ENCODE data around the gene LRP1. TPM values are rescaled to one million over a fixed set of nuclear protein-coding genes. Genes with fewer than 3 reads are reported as not detected.
A peak's percentile ranks its signal among the peaks of the same experiment; 100 is the strongest.

The LRP1 gene
- total RNA-seq, 1 donor from 2014 or later: 0.93 TPM

DNA sequence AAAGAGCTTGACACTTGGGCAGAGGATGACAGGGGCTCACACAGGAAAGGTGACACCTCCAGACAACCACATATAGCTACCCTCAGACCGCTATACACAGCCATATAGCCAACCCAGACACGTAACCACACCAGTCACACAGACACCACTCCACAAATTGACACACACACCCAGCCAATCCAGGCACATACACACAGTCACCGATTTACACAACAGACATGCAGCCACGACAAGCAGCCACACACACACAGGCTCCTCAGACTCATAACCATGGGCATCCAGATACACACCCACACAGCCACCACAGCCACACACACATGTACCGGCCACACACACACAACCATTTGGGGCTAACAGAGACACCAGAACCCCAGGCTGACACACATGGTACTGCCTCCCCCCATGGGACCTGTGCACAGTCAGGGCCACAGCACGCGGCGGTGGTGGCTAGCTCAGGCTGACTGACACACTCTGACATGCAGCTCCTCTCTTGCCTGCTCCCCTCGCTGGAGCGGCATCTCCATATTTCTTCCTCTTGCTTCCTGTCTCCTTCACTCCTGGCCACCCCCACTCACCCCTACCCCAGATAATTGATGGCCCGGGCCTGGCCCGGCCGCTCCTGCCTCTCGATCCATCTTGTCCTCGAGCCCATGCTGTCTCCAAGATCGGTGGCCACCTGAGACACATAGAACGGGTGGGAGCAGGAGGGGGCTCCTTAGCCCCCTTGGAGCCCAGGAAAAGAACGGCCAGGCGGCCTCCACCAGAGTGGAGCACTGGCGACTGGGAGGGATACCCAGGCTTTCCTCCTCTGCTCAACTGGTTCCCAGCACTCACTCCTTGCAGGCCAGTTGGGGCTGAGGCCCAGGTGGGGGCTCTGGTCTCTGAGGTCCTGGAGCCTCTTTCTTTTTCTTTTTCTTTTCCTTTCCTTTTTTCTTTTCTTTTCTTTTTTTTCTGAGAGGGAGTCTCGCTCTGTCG, 95.2 kb downstream of the LRP1 start:
- H3K36me3 Mint-ChIP-seq (ENCODE audit: low read depth): peaks cover 2% of the 10 kb centered on the region
- intact Hi-C loops (cut with micrococcal nuclease): loop anchor here (2.0 kb wide), 1 partner anchor 15 kb away; no protein-coding TSS in a partner anchor
- no peak overlapping the region for H3K27ac Mint-ChIP-seq
- no peaks in the 10 kb centered on the region for H3K9me3 Mint-ChIP-seq
- DNase-seq: no peak
- H3K4me3 Mint-ChIP-seq: no peak overlapping the region
- H3K27me3 Mint-ChIP-seq: peaks cover 73% of the 10 kb centered on the region
- peaks cover 46% of the 10 kb centered on the region for H3K4me1 Mint-ChIP-seq

GRCh38 chr12:57224278-57224972, 96.1 kb downstream of the LRP1 start:
- no peak overlapping the region for H3K27ac Mint-ChIP-seq
- peaks cover 2% of the 10 kb centered on the region for H3K36me3 Mint-ChIP-seq (ENCODE audit: low read depth)
- H3K9me3 Mint-ChIP-seq: no peaks in the 10 kb centered on the region
- intact Hi-C loops (cut with micrococcal nuclease): loop anchor here (2.0 kb wide), 1 partner anchor 14 kb away; no protein-coding TSS in a partner anchor
- no peak for DNase-seq
- no peak overlapping the region for H3K4me3 Mint-ChIP-seq
- H3K27me3 Mint-ChIP-seq: peaks cover 63% of the 10 kb centered on the region
- H3K4me1 Mint-ChIP-seq: peaks cover 53% of the 10 kb centered on the region

- Mint-ChIP-seq H3K36me3 (ENCODE audit: low read depth) (peaks cover 8% of the 10 kb centered on the region), H3K4me1 (peaks cover 57% of the 10 kb centered on the region), H3K27me3 (peaks cover 58% of the 10 kb centered on the region), H3K9me3 (no peaks in the 10 kb centered on the region), H3K4me3 (peak overlapping the region; percentile 60), H3K27ac (peak overlapping the region; percentile 59)
- peak; percentile 91 for DNase-seq
- intact Hi-C loops (cut with micrococcal nuclease): loop anchor here (2.0 kb wide), 1 partner anchor 14 kb away; no protein-coding TSS in a partner anchor
Observed at GRCh38 chr12:57224973-57225679, 96.8 kb downstream of the LRP1 start.

DNA sequence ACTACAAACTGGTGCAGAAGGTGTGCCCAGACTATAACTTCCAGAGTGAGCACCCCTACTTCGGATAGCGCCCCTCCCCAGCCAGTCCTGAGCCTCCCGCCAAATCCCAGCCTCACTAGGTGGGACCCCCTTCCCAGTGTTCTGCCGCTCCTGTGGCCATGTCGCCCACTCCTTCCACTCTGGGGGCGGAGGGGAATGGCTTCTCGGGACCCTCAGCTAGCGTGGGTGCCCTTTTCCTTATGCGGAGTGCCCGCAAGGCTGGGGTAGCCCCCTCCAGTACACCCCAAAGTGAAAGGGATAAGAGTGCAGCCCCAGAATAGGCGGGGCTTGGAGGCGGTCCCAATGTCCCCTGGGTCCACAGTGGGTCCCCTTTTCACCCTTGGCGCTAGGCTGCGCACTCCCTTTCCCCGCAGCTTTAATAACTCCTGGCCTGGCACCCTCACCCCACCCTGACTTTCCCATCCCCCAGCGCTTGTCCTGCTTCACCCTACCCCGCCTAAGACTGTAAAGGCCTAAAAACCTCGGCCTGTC, 97.5 kb downstream of the LRP1 start:
- H3K36me3 Mint-ChIP-seq (ENCODE audit: low read depth): peaks cover 14% of the 10 kb centered on the region
- no peaks in the 10 kb centered on the region for H3K9me3 Mint-ChIP-seq
- peak overlapping the region; percentile 40 for H3K27ac Mint-ChIP-seq
- H3K4me1 Mint-ChIP-seq: peaks cover 60% of the 10 kb centered on the region
- no peak for DNase-seq
- H3K27me3 Mint-ChIP-seq: peaks cover 55% of the 10 kb centered on the region
- H3K4me3 Mint-ChIP-seq: peak overlapping the region; percentile 50
- intact Hi-C loops (cut with micrococcal nuclease): loop anchor here (2.0 kb wide), 1 partner anchor 13 kb away; no protein-coding TSS in a partner anchor

DNA sequence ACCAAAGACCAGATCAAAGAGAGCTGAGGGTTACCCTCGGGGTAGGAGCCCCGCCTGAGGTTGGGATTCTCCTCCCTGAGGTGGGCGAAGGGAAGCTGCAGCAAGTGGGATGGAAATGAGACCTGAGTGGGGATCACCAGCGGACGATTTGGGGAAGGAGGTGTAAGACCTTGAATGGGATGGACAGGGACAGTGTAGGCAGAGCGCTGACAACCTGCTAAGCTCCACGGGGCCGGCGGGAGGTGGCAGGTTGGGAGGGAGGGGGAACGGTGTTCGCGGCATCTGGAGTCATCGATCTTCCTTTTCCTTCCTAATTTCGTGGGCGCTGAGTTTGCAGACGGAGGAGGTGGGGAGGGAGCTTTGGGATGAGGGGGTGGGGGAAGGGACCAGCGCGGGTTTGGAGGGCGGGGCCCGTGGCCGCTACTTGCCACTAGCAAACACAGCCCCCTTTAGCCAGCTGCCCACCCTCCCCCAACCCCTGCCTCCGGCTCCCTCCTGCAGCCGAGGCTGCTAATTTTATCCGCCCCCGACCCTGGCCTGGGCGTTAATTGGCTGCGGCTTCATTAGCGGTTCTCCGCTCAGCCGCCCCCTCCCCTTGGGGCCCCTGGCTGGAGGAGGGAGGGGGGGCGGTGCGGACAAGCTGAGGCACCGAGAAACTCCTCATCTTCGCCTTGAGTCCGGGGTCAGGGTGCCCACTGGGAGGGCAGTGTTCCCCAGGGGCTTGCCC, 98.5 kb downstream of the LRP1 start:
- no peak for DNase-seq
- H3K27ac Mint-ChIP-seq: no peak overlapping the region
- intact Hi-C loops (cut with micrococcal nuclease): loop anchor here (1.0 kb wide), 1 partner anchor 7 kb away; no protein-coding TSS in a partner anchor
- H3K36me3 Mint-ChIP-seq (ENCODE audit: low read depth): peaks cover 20% of the 10 kb centered on the region
- H3K9me3 Mint-ChIP-seq: no peaks in the 10 kb centered on the region
- peak overlapping the region; percentile 53 for H3K4me3 Mint-ChIP-seq
- peaks cover 56% of the 10 kb centered on the region for H3K4me1 Mint-ChIP-seq
- peaks cover 45% of the 10 kb centered on the region for H3K27me3 Mint-ChIP-seq

DNA sequence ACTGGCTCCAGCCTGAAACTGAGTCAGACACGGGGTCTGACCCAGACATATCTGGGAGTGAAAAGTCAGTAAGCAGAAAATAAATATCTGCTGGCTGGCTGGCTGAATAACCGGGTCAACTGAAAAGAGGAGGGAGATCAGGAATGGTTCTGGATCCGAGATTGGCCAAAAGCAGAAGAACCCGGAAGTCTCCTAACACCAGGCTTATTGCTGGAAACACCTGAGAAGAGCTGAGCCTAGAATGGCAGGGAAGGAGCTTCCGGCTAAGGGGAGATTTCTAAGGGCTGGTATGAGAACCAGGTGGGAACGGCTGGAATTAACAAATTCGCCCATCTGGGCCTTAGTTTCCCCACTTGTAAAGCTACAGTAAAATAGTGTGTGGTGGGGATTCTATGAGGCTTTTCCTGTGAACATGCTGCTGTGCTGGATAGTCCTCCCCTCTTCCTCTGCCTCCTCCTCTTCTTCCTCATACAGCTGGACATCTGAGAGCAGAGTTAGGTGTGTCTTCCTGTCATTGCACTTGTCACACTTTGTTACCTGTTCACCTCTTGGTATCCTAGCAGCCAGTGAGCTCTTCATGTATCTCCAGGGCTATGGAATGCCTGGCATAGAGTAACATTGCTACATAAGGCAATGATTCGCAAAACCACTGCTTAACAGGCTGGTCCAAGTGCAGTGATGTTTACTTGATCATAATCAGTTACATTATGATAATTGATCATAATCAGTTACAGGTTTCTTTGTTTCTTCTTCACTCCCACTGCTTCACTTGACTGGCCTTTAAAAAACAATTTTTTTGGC, 99.2 kb downstream of the LRP1 start:
- peak overlapping the region; percentile 13 for H3K27ac Mint-ChIP-seq
- intact Hi-C loops (cut with micrococcal nuclease): loop anchor here (1.0 kb wide), 1 partner anchor 8 kb away; no protein-coding TSS in a partner anchor
- H3K27me3 Mint-ChIP-seq: peaks cover 37% of the 10 kb centered on the region
- H3K4me3 Mint-ChIP-seq: peak overlapping the region; percentile 53
- H3K9me3 Mint-ChIP-seq: no peaks in the 10 kb centered on the region
- H3K36me3 Mint-ChIP-seq (ENCODE audit: low read depth): peaks cover 26% of the 10 kb centered on the region
- no peak for DNase-seq
- peaks cover 55% of the 10 kb centered on the region for H3K4me1 Mint-ChIP-seq

DNA sequence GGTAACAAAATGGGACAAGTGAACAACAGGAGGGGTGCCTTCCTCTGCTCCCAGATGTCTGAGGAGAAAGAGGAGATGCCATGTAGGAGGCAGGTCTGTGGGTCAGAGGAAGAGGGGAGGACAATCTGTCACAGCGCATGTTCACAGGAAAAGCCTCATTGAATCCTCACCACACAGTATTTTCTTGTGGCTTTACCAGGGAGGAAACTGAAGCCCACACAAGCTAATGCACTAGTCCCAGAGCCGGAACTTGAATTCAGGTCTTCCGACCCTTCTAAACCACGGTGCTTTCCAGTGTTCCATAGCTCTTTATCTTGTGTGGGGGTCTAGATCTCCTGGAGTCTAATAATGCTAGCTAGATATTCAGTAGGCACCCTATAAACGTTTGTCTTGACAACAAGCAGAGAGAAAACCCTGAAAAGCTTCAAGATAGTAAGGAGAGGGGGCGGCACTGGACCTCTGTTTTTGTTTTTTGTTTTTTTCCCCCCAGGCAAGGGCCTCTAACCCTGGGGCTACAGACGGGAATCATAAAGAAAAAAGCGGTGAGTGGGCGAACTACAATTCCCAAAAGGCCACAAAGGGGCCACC, 100.9 kb downstream of the LRP1 start:
- peaks cover 21% of the 10 kb centered on the region for H3K27me3 Mint-ChIP-seq

DNA sequence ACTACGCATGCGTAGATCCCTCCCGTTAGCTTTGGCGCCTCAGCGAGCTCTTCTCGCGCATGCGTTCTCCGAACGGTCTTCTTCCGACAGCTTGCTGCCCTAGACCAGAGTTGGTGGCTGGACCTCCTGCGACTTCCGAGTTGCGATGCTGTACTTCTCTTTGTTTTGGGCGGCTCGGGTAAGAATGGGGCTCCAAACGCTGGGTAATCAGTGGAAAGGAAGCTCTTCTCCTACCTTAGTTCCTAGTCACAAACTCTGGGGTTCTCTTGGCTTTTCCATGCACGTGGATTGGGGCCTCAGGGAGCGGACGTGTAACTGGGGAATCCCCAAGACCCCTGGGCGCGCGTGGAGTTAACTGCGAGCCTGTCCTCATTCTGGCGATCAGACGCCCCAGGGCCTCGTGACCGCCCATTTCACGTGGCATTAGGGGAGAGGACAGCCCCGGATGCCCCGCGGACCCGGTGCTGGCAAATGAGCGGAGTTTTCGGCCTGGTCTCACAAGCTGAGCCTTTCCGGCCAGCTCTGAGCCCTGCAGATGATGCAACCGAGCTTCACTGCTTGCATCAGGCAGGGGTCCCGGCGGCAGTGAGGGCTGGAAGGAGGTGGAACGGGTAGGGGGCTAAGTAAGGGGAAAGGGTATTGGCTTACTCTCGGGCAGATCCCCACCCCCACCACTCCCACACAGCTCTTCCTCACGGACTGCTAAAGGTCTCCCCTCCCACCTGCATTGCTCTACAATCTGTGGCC, 101.5 kb downstream of the LRP1 start, which contains the start of gene SHMT2:
Gene SHMT2 (plus strand): TSS at position 78 of the 747 bp plus-strand sequence. CDS start 68 bp downstream, at position 146.
- Mint-ChIP-seq H3K27ac (peak within 1 kb of the TSS; percentile 98), H3K9me3 (no peaks in the 10 kb centered on the region), H3K27me3 (peaks cover 17% of the 10 kb centered on the region), H3K36me3 (ENCODE audit: low read depth) (peaks cover 45% of the 10 kb centered on the region), H3K4me3 (peak within 1 kb of the TSS; percentile 100), H3K4me1 (peaks cover 55% of the 10 kb centered on the region)
- DNase-seq: peak; percentile 98
- intact Hi-C loops (cut with micrococcal nuclease): loop anchor here (1.0 kb wide), 1 partner anchor 9 kb away; no protein-coding TSS in a partner anchor

More for the DNA sequence above, 100.9 kb downstream of the LRP1 start:
- H3K36me3 Mint-ChIP-seq (ENCODE audit: low read depth): peaks cover 39% of the 10 kb centered on the region
- no peaks in the 10 kb centered on the region for H3K9me3 Mint-ChIP-seq
- peak; percentile 81 for DNase-seq
- intact Hi-C loops (cut with micrococcal nuclease): loop anchor here (1.0 kb wide), 1 partner anchor 10 kb away; no protein-coding TSS in a partner anchor
- H3K4me1 Mint-ChIP-seq: peaks cover 50% of the 10 kb centered on the region
- peak overlapping the region; percentile 98 for H3K27ac Mint-ChIP-seq
- H3K4me3 Mint-ChIP-seq: peak overlapping the region; percentile 100

DNA sequence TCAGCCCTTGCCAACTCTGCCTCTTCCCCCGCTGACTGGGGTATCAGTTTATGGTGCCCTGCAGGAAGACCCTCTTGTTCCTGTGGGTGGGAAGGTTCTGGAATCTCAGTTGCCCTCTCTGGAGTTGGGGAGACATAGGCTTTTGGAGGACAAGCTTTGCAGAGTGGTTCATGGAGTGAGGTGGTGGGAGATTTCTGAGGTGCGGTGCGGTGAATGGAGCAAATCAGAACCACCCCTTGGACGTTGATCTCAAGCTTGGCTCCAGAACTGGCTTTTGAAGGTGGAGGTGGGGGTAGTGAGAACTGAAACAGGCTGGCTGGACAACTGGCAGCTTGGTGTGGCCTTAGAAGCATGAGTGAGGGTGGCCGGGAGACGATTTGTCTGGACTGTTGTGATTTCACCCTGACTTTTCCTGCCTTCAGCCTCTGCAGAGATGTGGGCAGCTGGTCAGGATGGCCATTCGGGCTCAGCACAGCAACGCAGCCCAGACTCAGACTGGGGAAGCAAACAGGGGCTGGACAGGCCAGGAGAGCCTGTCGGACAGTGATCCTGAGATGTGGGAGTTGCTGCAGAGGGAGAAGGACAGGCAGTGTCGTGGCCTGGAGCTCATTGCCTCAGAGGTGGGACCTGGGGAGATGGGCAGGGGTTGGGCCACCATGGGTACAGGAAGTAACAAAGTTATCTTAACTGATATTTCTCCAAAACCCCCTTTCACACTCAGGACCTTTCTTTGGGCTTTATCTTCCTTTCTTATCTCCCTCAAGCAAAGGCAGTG, 102.3 kb downstream of the LRP1 start:
- no peak for DNase-seq
- Mint-ChIP-seq H3K4me3 (peak overlapping the region; percentile 100), H3K27ac (peak overlapping the region; percentile 98), H3K36me3 (ENCODE audit: low read depth) (peaks cover 49% of the 10 kb centered on the region), H3K4me1 (peaks cover 54% of the 10 kb centered on the region), H3K9me3 (no peaks in the 10 kb centered on the region), H3K27me3 (peaks cover 15% of the 10 kb centered on the region)
- intact Hi-C loops (cut with micrococcal nuclease): no loop called here

- H3K4me3 Mint-ChIP-seq: peak overlapping the region; percentile 100
- intact Hi-C loops (cut with micrococcal nuclease): no loop called here
- peaks cover 51% of the 10 kb centered on the region for H3K36me3 Mint-ChIP-seq (ENCODE audit: low read depth)
Observed at GRCh38 chr12:57231276-57232021, 103.2 kb downstream of the LRP1 start.

More at GRCh38 chr12:57231276-57232021, 103.2 kb downstream of the LRP1 start:
- Mint-ChIP-seq H3K9me3 (no peaks in the 10 kb centered on the region), H3K27ac (no peak overlapping the region), H3K4me1 (peaks cover 50% of the 10 kb centered on the region), H3K27me3 (peaks cover 10% of the 10 kb centered on the region)
- no peak for DNase-seq
